Measurements from ENCODE around the gene PIP5K1C.

Gene PIP5K1C

DNA sequence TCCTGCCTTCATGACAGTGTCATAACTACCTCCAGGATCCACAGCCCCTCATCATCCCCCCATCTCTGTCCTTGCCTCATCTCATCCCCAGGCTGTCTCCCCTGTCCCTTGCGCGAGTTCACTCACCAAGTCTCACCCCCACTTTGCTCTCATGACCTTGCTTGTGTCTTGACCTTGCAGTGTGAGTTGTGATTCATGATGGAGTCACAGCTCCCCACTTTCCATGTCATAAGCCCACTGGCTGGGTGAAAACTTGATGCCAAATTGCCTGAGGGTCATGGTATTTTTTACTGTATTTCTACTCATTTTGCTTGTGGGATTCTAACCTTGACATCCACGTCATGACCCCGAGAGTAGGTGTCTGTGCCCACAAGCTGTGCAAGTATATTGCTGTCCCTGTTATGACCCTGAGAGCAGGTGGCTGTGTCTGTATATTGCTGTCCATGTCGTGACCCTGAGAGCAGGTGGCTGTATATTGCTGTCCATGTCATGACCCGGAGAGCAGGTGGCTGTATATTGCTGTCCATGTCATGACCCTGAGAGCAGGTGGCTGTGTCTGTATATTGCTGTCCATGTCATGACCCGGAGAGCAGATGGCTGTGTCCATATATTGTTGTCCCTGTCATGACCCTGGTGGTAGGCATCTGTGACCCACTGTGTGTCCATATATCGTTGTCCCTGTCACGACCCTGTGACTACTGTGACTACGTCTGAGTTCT is 37.4 kb upstream of the PIP5K1C start:
- no peak overlapping the region for H3K9ac ChIP-seq (ENCODE audit: low read length)
- H3K36me3 ChIP-seq (ENCODE audit: low read length) = no peaks in the 10 kb centered on the region
- no peak for TF ChIP-seq EZH2phosphoT487 (conservative IDR thresholded peaks at IDR 0.05; ENCODE audit: low read length)
- TF ChIP-seq, protein P1, sequence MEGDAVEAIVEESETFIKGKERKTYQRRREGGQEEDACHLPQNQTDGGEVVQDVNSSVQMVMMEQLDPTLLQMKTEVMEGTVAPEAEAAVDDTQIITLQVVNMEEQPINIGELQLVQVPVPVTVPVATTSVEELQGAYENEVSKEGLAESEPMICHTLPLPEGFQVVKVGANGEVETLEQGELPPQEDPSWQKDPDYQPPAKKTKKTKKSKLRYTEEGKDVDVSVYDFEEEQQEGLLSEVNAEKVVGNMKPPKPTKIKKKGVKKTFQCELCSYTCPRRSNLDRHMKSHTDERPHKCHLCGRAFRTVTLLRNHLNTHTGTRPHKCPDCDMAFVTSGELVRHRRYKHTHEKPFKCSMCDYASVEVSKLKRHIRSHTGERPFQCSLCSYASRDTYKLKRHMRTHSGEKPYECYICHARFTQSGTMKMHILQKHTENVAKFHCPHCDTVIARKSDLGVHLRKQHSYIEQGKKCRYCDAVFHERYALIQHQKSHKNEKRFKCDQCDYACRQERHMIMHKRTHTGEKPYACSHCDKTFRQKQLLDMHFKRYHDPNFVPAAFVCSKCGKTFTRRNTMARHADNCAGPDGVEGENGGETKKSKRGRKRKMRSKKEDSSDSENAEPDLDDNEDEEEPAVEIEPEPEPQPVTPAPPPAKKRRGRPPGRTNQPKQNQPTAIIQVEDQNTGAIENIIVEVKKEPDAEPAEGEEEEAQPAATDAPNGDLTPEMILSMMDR (IDR thresholded peaks at IDR 0.05; ENCODE audit: insufficient read depth, low read length, poor library complexity, severe bottlenecking) = no peak
- H3K4me2 ChIP-seq (ENCODE audit: low read depth, low read length, poor library complexity, severe bottlenecking) = no peak overlapping the region
- no peak overlapping the region for H3K4me3 ChIP-seq (ENCODE audit: insufficient read depth, low read length, poor library complexity, severe bottlenecking)
- H3K27me3 ChIP-seq (ENCODE audit: low read length) = no peaks in the 10 kb centered on the region
- H4K20me1 ChIP-seq (ENCODE audit: low read depth, low read length) = no peaks in the 10 kb centered on the region
- H3F3A ChIP-seq (ENCODE audit: insufficient read depth) = no peaks in the 10 kb centered on the region
- H3K9me2 ChIP-seq (replicated peaks; ENCODE audit: insufficient read depth, low read length) = no peaks in the 10 kb centered on the region
- no peak overlapping the region for H2AFZ ChIP-seq (ENCODE audit: low read depth, low read length, severe bottlenecking)
- no peaks in the 10 kb centered on the region for H3K9me3 ChIP-seq (ENCODE audit: insufficient read depth, low read length)
- H3K27ac ChIP-seq (ENCODE audit: low read depth, low read length) = no peak overlapping the region
- H3K79me2 ChIP-seq (ENCODE audit: insufficient read depth, low read length) = no peaks in the 10 kb centered on the region

DNA sequence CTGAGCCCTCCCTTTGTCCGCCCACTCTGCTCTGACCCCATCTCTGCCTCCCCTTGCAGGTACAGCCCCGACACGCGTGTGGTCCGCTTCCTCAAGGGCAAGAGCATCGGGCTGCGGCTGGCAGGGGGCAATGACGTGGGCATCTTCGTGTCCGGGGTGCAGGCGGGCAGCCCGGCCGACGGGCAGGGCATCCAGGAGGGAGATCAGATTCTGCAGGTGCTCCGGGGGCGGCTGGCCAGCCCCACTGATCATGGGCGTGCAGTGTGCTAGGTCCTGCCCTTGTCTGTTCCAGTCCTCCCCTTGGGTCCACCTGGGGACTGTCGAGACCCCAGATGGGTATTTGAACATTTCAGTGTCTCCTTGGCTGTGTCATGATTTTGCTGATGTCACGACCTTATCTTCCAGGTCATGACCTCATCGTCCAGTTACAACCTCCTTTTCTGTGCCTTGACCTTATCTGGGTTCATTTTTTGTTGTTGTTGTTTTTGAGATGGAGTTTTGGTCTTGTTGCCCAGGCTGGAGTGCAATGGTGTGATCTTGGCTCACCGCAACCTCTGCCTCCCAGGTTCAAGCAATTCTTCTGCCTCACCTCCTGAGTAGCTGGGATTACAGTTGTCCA is 35.9 kb upstream of the PIP5K1C start:
- Histone ChIP-seq H3K79me2 (ENCODE audit: insufficient read depth, low read length) (no peaks in the 10 kb centered on the region), H3K27ac (ENCODE audit: low read depth, low read length) (no peak overlapping the region)

DNA sequence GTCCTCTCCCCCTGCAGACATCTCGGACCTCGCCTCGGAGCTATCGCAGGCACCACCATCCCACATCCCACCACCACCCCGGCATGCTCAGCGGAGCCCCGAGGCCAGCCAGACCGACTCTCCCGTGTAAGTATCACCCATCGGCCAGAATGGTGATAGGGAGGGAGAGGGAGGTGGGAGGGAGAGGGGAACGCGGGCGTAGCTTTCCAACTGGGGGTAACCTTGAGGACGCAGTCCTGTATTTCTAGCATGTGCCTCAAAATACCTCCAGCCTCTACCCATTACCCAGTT is 34.0 kb upstream of the PIP5K1C start:
- no peaks in the 10 kb centered on the region for H3K79me2 ChIP-seq (ENCODE audit: insufficient read depth, low read length)
- H3K9me2 ChIP-seq (replicated peaks; ENCODE audit: insufficient read depth, low read length) = no peaks in the 10 kb centered on the region
- H3K4me2 ChIP-seq (ENCODE audit: low read depth, low read length, poor library complexity, severe bottlenecking) = no peak overlapping the region
- no peak overlapping the region for H3K27ac ChIP-seq (ENCODE audit: low read depth, low read length)
- H3F3A ChIP-seq (ENCODE audit: insufficient read depth) = no peaks in the 10 kb centered on the region
- no peaks in the 10 kb centered on the region for H4K20me1 ChIP-seq (ENCODE audit: low read depth, low read length)
- H2AFZ ChIP-seq (ENCODE audit: low read depth, low read length, severe bottlenecking) = no peak overlapping the region
- H3K4me3 ChIP-seq (ENCODE audit: insufficient read depth, low read length, poor library complexity, severe bottlenecking) = no peak overlapping the region
- H3K36me3 ChIP-seq (ENCODE audit: low read length) = no peaks in the 10 kb centered on the region
- no peak for TF ChIP-seq EZH2phosphoT487 (conservative IDR thresholded peaks at IDR 0.05; ENCODE audit: low read length)
- TF ChIP-seq, protein P1 (IDR thresholded peaks at IDR 0.05; ENCODE audit: insufficient read depth, low read length, poor library complexity, severe bottlenecking) = no peak
- H3K9me3 ChIP-seq (ENCODE audit: insufficient read depth, low read length) = no peaks in the 10 kb centered on the region
- no peaks in the 10 kb centered on the region for H3K27me3 ChIP-seq (ENCODE audit: low read length)
- H3K9ac ChIP-seq (ENCODE audit: low read length) = no peak overlapping the region

More for the DNA sequence above, 35.9 kb upstream of the PIP5K1C start:
- no peaks in the 10 kb centered on the region for H3F3A ChIP-seq (ENCODE audit: insufficient read depth)
- no peaks in the 10 kb centered on the region for H3K36me3 ChIP-seq (ENCODE audit: low read length)
- no peak overlapping the region for H3K4me3 ChIP-seq (ENCODE audit: insufficient read depth, low read length, poor library complexity, severe bottlenecking)
- no peaks in the 10 kb centered on the region for H3K9me2 ChIP-seq (replicated peaks; ENCODE audit: insufficient read depth, low read length)
- H3K4me2 ChIP-seq (ENCODE audit: low read depth, low read length, poor library complexity, severe bottlenecking) = no peak overlapping the region
- no peak overlapping the region for H2AFZ ChIP-seq (ENCODE audit: low read depth, low read length, severe bottlenecking)
- H3K9me3 ChIP-seq (ENCODE audit: insufficient read depth, low read length) = no peaks in the 10 kb centered on the region
- H3K9ac ChIP-seq (ENCODE audit: low read length) = no peak overlapping the region
- TF ChIP-seq, protein P1 (IDR thresholded peaks at IDR 0.05; ENCODE audit: insufficient read depth, low read length, poor library complexity, severe bottlenecking) = no peak
- TF ChIP-seq EZH2phosphoT487 (conservative IDR thresholded peaks at IDR 0.05; ENCODE audit: low read length) = no peak
- no peaks in the 10 kb centered on the region for H4K20me1 ChIP-seq (ENCODE audit: low read depth, low read length)
- no peaks in the 10 kb centered on the region for H3K27me3 ChIP-seq (ENCODE audit: low read length)
